Measurements from ENCODE around the gene ENTREP1.

Gene ENTREP1

GRCh38 chr9:69334317-69334716 is 9.3 kb downstream of the ENTREP1 start:
- TF ChIP-seq MYC (IDR thresholded peaks at IDR 0.05; ENCODE audit: low read depth, low read length) (no peak), MAX (IDR thresholded peaks at IDR 0.05; ENCODE audit: low read depth, low read length) (no peak), CTCF (IDR thresholded peaks at IDR 0.05; ENCODE audit: low read depth, low read length) (no peak), POLR2A (IDR thresholded peaks at IDR 0.05; ENCODE audit: extremely low read depth, insufficient read length) (no peak)
- no peak for DNase-seq (ENCODE audit: low read depth)
- H3K4me3 ChIP-seq (ENCODE audit: low read depth, low read length) = no peak overlapping the region

GRCh38 chr9:69339620-69340019 is 14.6 kb downstream of the ENTREP1 start:
- DNase-seq (ENCODE audit: low read depth) = no peak
- TF ChIP-seq POLR2A (IDR thresholded peaks at IDR 0.05; ENCODE audit: extremely low read depth, insufficient read length) = no peak
- H3K4me3 ChIP-seq (ENCODE audit: low read depth, low read length) = no peak overlapping the region

- no peak for DNase-seq (ENCODE audit: low read depth)
- no peak overlapping the region for H3K4me3 ChIP-seq (ENCODE audit: low read depth, low read length)
- TF ChIP-seq POLR2A (IDR thresholded peaks at IDR 0.05; ENCODE audit: extremely low read depth, insufficient read length) = no peak
- TF ChIP-seq CTCF (IDR thresholded peaks at IDR 0.05; ENCODE audit: low read depth, low read length) = no peak
Measured at GRCh38 chr9:69340631-69341030, 15.6 kb downstream of the ENTREP1 start.

GRCh38 chr9:69342769-69343168 is 17.8 kb downstream of the ENTREP1 start:
- no peak overlapping the region for H3K4me3 ChIP-seq (ENCODE audit: low read depth, low read length)
- TF ChIP-seq CTCF (IDR thresholded peaks at IDR 0.05; ENCODE audit: low read depth, low read length) = no peak
- TF ChIP-seq POLR2A (IDR thresholded peaks at IDR 0.05; ENCODE audit: extremely low read depth, insufficient read length) = no peak
- TF ChIP-seq MYC (IDR thresholded peaks at IDR 0.05; ENCODE audit: low read depth, low read length) = no peak
- TF ChIP-seq MAX (IDR thresholded peaks at IDR 0.05; ENCODE audit: low read depth, low read length) = no peak
- no peak for DNase-seq (ENCODE audit: low read depth)

GRCh38 chr9:69344459-69344858 is 19.4 kb downstream of the ENTREP1 start:
- no peak for DNase-seq (ENCODE audit: low read depth)
- no peak overlapping the region for H3K4me3 ChIP-seq (ENCODE audit: low read depth, low read length)
- TF ChIP-seq POLR2A (IDR thresholded peaks at IDR 0.05; ENCODE audit: extremely low read depth, insufficient read length) (no peak), MAX (IDR thresholded peaks at IDR 0.05; ENCODE audit: low read depth, low read length) (no peak), CTCF (IDR thresholded peaks at IDR 0.05; ENCODE audit: low read depth, low read length) (no peak), MYC (IDR thresholded peaks at IDR 0.05; ENCODE audit: low read depth, low read length) (no peak)

- H3K4me3 ChIP-seq (ENCODE audit: low read depth, low read length) = no peak overlapping the region
- TF ChIP-seq MYC (IDR thresholded peaks at IDR 0.05; ENCODE audit: low read depth, low read length) (no peak), POLR2A (IDR thresholded peaks at IDR 0.05; ENCODE audit: extremely low read depth, insufficient read length) (no peak), MAX (IDR thresholded peaks at IDR 0.05; ENCODE audit: low read depth, low read length) (no peak), CTCF (IDR thresholded peaks at IDR 0.05; ENCODE audit: low read depth, low read length) (no peak)
- DNase-seq (ENCODE audit: low read depth) = peak; percentile 14
Measured at GRCh38 chr9:69346596-69347390, 21.8 kb downstream of the ENTREP1 start.
